Measurements from ENCODE around the gene MYO18B. TPM values are rescaled to one million over a fixed set of nuclear protein-coding genes. Genes with fewer than 3 reads are reported as not detected.
"Not testable (repeated sequence)": the region's sequence is repeated elsewhere in the genome, so short reads cannot be mapped to it uniquely, and the experiment has no call there.

The MYO18B gene, protein sequence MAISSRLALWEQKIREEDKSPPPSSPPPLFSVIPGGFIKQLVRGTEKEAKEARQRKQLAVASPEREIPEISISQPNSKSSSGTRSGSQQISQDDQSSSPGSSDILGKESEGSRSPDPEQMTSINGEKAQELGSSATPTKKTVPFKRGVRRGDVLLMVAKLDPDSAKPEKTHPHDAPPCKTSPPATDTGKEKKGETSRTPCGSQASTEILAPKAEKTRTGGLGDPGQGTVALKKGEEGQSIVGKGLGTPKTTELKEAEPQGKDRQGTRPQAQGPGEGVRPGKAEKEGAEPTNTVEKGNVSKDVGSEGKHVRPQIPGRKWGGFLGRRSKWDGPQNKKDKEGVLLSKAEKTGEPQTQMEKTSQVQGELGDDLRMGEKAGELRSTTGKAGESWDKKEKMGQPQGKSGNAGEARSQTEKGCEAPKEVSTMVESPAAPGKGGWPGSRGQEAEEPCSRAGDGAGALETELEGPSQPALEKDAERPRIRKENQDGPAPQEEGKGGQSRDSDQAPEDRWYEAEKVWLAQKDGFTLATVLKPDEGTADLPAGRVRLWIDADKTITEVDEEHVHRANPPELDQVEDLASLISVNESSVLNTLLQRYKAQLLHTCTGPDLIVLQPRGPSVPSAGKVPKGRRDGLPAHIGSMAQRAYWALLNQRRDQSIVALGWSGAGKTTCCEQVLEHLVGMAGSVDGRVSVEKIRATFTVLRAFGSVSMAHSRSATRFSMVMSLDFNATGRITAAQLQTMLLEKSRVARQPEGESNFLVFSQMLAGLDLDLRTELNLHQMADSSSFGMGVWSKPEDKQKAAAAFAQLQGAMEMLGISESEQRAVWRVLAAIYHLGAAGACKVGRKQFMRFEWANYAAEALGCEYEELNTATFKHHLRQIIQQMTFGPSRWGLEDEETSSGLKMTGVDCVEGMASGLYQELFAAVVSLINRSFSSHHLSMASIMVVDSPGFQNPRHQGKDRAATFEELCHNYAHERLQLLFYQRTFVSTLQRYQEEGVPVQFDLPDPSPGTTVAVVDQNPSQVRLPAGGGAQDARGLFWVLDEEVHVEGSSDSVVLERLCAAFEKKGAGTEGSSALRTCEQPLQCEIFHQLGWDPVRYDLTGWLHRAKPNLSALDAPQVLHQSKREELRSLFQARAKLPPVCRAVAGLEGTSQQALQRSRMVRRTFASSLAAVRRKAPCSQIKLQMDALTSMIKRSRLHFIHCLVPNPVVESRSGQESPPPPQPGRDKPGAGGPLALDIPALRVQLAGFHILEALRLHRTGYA (N-terminal part only)
- total RNA-seq, result 0.54 TPM

DNA sequence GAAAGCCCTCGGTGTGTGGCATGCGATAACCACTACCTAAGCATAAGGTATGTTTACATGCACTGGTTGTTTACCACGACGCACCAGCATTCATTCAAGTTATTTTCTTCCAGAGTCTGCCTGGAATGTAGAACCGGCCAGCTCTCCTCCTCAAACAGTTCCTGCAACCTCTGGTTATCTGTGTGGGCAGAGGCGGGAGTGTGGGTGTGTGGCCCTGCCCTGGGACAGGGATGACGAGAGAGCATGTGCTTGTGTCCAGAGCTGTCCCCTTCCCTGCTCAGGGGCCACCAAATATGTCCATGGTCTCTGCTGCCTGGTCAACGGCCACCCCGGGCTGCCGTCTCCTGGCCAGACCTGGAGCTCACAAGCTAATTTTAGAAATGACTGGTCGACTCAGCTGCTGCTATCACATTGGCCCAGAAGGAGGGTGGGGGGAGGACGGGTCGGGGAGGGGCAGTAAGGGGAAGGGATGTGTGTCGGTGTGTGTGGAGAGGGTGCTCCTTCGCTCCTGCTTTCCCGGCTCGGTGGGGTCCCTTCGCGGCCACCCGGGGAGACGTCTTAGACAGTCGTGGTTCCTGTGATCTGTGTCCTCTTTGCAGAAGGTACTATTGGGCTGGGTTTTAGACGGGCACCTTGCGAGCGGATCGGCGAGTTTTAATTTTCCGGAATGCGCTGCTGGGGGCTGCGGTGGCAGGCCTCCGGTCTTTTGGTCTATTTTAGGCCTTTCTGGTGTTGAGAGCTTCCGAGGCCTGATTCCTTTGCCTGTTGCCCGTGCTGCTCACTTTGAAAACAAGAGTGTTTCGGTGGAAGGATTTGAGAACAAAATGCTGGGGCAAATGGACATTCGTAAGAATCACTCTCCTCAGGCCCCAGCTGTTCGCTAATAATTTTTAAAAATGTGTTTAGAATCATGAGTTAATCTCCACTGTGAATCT lies at the start of gene MYO18B:
Gene MYO18B, plus strand, starts transcription at position 497 of the 935 bp plus-strand sequence. CDS start 18,905 bp downstream, outside the sequence.
- DNase-seq (ENCODE audit: low read depth in 2 of 3, low spot score in 2 of 3), result no peak

DNA sequence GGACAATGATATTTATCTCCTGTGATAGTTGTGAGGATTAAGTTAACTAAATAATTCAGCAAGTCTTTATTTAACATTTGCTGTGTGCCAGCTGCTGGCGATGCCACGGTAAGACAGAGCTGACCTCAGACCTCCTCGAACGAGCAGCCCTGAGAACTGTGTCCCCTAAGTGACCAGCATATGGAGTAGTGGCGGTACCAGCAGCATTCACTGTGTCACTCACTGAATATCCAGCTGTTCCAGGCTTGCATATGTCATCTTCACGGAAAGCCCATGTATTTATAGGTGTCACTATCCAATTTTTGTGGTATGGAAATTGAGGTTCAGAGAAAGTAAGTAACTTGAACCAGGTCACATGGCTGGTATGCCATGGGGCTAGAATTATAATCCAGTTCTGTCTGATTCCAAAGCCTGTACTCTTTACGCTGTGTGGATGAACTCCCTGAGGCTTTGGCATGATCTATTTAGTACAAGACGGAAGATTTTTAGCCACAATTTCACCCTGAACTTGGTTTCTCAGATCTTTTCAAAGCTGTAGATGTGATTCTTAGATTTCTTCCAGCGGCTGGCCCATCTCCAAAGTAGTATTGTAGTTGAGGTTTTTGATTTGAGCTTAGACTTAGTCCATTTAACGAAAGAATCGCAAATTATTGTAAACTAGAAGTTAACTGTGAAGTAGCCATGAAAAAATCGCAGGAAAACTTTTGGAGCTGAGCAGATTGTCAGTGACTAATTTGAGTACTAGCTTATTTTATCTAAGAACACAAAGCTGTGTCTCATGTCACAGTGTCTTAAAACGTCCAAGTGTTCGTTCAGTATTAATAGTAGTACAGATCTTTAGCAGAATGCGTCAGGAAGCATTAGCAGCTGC lies 49.4 kb upstream of the MYO18B start:
- DNase-seq (ENCODE audit: low read depth in 2 of 3, low spot score in 2 of 3), result no peak

DNA sequence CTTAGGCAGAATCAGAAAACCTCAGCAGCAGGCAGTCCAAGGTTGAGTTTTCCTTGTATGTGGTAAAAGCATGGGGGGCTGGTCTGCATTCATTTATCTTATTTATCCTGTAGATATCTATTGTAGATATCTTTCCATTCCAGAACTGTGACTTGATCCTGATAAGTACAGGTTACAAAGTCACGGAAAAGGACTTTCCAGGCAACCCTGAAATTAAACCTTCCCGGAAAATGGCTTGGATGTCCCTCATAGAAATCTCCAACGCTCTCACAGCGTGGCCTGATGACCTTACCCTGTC lies 48.8 kb upstream of the MYO18B start:
- no peak for DNase-seq (ENCODE audit: low read depth in 2 of 3, low spot score in 2 of 3)

DNA sequence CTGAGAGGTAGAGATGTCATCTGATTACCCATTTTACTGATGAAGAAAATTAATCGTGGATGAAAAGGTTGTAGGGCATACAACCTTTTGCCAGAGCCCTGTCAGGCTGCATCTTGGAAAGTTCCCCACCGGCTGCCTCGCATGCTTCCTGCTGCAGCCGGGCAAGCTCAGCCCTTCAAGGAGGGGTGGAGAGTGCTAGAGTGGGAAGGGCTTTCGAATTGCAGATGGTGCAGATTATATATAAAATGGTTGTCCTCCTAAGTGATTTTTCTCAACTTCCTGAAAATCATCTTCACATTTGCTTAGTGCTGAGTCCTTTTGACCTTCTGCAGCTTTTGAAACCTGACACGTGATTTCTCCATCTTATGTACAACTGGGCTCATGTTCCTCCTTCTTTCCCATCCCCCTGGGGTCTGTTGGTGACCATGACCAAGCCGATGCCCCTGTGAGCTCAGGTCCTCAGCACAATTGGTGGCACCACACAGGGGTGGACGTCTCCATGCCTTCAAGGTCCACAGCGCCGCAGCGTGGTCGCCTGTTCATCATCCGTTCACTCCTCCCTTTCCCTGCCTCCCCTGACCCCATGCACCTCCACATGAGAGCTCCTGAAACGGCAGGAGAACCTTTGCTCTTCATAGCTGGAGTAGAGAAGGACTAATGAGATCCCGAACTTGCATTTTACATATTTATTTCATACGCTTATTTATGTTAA lies 47.6 kb upstream of the MYO18B start:
- DNase-seq (ENCODE audit: low read depth in 2 of 3, low spot score in 2 of 3), result no peak

- no peak for DNase-seq (ENCODE audit: low read depth in 2 of 3, low spot score in 2 of 3)
Observed at GRCh38 chr22:25695146-25695545, 46.8 kb upstream of the MYO18B start.

- DNase-seq (ENCODE audit: low read depth in 2 of 3, low spot score in 2 of 3), result no peak
Observed at GRCh38 chr22:25696763-25697162, 45.2 kb upstream of the MYO18B start.

DNA sequence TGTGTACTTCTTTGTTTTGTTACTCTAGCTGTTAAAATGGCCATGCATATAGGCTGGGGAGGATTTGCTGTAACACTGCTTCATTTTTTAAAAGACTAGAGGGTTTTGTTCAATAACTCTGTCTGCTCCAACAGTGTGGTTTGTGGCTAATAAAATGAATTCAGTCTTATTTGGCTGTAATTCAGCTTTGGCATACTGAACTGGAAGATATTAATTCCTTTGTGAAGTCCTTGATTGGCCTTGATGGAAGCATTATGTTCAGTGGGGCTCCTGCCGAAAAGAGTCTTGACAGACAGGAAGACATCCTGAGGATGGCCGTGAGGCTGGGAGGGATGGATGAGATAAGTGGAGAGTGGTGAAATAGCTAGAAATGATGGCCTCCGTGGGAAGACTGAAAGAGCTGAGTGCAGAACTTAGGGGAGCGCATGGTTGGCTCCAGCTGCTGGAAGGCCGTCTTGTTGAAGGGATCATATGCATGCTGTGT lies 44.8 kb upstream of the MYO18B start:
- DNase-seq (ENCODE audit: low read depth in 2 of 3, low spot score in 2 of 3), result no peak

DNA sequence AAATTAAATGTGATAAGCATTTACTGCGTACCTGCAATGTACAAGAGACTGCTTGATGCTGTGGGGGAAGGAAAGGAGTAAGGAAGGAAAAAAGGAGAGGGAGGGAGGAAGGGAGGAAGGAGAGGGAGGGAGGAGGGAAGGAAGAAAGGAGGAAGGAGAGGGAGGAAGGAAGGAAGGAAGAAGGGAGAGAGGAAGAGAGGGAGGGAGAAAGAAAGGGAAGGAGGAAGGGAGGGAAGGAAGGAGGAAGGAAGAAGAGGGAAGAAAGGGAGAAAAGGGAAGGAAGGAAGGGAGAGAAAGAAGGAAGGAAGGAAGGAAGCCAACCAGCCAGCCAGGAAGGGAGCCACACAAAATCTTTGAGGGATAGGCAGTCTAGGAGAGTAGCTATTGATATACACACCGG lies 44.0 kb upstream of the MYO18B start:
- DNase-seq (ENCODE audit: low read depth in 2 of 3, low spot score in 2 of 3), result no peak

GRCh38 chr22:25698461-25698860 lies 43.5 kb upstream of the MYO18B start:
- DNase-seq (ENCODE audit: low read depth in 2 of 3, low spot score in 2 of 3), result no peak

GRCh38 chr22:25698978-25699377 lies 43.0 kb upstream of the MYO18B start:
- DNase-seq (ENCODE audit: low read depth in 2 of 3, low spot score in 2 of 3), result no peak

- DNase-seq (ENCODE audit: low read depth in 2 of 3, low spot score in 2 of 3), result no peak
Observed at GRCh38 chr22:25701056-25701780, 40.8 kb upstream of the MYO18B start.

GRCh38 chr22:25702040-25702439 lies 39.9 kb upstream of the MYO18B start:
- DNase-seq (ENCODE audit: low read depth in 2 of 3, low spot score in 2 of 3), result peak in 2 of 3 donors; percentile 20 to 61

GRCh38 chr22:25702571-25703167 lies 39.3 kb upstream of the MYO18B start:
- no peak for DNase-seq (ENCODE audit: low read depth in 2 of 3, low spot score in 2 of 3)

GRCh38 chr22:25704701-25705100 lies 37.3 kb upstream of the MYO18B start:
- DNase-seq (ENCODE audit: low read depth in 2 of 3, low spot score in 2 of 3), result no peak

DNA sequence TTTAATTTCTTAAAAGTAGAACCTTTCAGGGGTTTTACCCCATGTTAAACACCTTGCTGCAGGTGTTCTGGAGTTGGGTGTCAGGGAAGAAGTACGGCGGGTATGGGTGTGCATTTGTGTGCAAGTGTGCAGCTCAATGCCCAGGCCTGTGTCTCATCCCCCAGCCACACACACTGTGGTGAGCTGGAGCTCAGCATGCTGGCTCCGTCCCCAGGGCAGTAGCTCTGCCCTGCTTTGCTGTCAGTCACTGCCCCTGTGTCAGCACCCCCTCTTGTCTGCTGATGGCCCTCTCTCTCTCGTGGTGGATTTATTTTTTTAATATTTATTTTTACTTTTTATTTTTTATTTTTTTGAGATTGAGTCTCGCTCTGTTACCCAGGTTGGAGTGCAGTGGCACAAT lies 35.8 kb upstream of the MYO18B start:
- DNase-seq (ENCODE audit: low read depth in 2 of 3, low spot score in 2 of 3), result no peak

GRCh38 chr22:25708430-25708829 lies 33.6 kb upstream of the MYO18B start:
- DNase-seq (ENCODE audit: low read depth in 2 of 3, low spot score in 2 of 3), result not testable (repeated sequence)

DNA sequence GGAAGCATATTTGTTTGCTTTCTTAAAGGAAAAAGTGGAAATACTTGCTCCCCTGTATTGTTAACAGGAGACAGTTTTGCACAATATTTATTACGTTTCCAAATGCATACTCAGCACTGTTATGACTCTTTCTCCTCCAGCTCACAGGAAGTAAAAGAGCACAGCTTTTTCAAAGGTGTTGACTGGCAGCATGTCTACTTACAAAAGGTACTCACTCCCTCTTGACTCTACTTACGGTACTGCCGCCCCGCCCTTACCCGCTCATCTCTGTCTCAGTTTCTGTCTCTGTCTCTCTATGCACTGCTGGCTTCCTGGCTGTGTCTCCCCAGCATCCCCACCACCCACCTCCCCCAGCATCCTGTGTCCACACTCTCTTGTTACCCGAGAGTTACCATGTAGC lies 32.2 kb upstream of the MYO18B start:
- no peak for DNase-seq (ENCODE audit: low read depth in 2 of 3, low spot score in 2 of 3)

Measured in hematopoietic multipotent progenitor cell (in vitro differentiated cells).